HUES48 (cell line): ENCODE measurements around the gene AKT2.

Experiments
- H3K27ac ChIP-seq: one replicate; pipeline ENCODE4 v1.7.0; 2013; ENCODE audit warnings: low read depth, low read length, inconsistent platforms
- H3K27me3 ChIP-seq: 2 replicates; pipeline ENCODE4 v1.6.1; 2013; ENCODE audit warnings: mild to moderate bottlenecking, low read length; ENCODE audit not compliant: control insufficient read depth, insufficient read depth
- H3K36me3 ChIP-seq: 2 replicates; pipeline ENCODE4 v1.6.1; 2013; ENCODE audit warnings: low read length; ENCODE audit not compliant: control insufficient read depth, insufficient read depth
- H3K4me1 ChIP-seq: 2 replicates; pipeline ENCODE4 v1.6.1; 2013; ENCODE audit warnings: mild to moderate bottlenecking, low read length; ENCODE audit not compliant: control insufficient read depth, insufficient read depth
- H3K4me3 ChIP-seq: 2 replicates; pipeline ENCODE4 v1.5.1; 2013; ENCODE audit warnings: mild to moderate bottlenecking, low read depth, low read length
- H3K9ac ChIP-seq: 2 replicates; pipeline ENCODE4 v1.6.1; 2013; ENCODE audit warnings: mild to moderate bottlenecking, low read depth, low read length, moderate library complexity
- H3K9me3 ChIP-seq: 2 replicates; pipeline ENCODE4 v1.6.1; 2013; ENCODE audit warnings: low read length; ENCODE audit not compliant: control insufficient read depth, insufficient read depth

Gene AKT2

DNA sequence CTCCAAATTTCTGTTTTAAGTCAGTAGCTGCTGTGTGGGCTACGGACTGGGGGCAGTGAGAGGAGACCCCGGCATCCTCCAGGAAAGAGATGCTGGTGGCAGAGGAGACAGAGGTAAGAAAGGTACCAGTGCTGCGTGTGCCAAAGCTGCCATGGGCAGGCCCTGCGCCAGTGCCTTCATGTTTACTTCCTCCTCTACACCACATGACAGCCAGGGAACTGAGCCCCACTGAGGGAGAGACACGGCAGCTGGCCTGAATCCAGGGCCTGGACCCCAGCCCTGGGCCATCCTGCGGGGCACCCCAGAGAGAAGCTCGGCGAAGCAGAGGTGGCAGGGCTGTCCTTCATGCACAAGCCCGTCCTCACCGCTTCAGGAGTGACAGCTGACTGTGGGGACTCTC is 35.9 kb downstream of the AKT2 start:
- peaks cover 29% of the 10 kb centered on the region for H3K36me3 ChIP-seq
- H3K9ac ChIP-seq: no peak overlapping the region

DNA sequence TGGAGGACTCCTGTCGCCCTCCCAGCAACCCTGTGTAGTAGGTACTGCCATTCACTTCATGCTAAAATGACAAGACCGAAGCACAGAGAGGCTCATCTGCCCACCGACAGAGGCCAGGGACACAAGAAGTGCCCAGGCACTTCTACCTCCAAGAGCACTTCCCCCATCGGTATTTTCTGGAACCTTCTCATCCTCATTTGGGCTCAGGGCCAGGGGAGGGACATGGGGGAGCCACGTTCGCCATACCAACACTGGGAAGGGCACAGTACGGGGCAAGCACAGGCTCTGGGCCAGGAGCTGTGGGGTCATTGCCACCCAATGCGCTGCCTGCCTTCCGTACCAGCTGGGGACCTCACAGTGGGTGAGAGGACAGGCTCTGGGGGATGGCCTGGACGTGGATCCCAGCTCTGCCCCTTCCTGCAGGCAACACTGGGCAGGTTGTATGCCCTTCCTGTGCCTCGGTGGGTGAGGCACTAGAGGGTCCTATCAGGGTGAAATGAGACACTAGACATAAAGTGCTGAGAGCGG is 37.3 kb downstream of the AKT2 start:
- no peak overlapping the region for H3K9ac ChIP-seq
- no peaks in the 10 kb centered on the region for H3K9me3 ChIP-seq
- no peak overlapping the region for H3K4me3 ChIP-seq
- H3K27ac ChIP-seq: no peak overlapping the region
- no peaks in the 10 kb centered on the region for H3K27me3 ChIP-seq
- peaks cover 15% of the 10 kb centered on the region; the same call in 1 of the 2 replicates for H3K36me3 ChIP-seq
- peaks cover 7% of the 10 kb centered on the region for H3K4me1 ChIP-seq

More for the DNA sequence above, 35.9 kb downstream of the AKT2 start:
- Histone ChIP-seq H3K27me3 (no peaks in the 10 kb centered on the region), H3K9me3 (no peaks in the 10 kb centered on the region), H3K27ac (no peak overlapping the region), H3K4me1 (peaks cover 14% of the 10 kb centered on the region), H3K4me3 (no peak overlapping the region)

DNA sequence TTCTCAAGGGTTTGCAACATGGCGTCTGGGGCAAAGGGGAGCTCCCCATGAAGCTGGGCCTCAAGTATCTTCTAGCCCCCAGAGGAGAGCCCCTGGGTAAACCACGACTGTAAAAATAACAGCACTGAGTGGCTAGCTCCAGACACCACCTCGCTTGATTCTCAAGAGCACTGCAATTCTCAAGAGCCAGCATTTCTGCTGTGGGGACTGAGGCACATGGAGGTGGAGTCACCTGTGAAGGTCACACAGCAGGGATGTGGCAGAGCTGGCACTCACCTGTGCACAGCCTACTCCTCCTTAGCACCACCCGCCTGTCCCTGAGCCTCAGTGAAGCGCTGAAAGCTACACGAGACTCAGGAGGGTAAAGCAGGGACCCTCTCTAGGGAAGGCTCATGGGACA is 38.0 kb downstream of the AKT2 start:
- no peak overlapping the region for H3K27ac ChIP-seq
- H3K36me3 ChIP-seq: peaks cover 18% of the 10 kb centered on the region
- no peaks in the 10 kb centered on the region for H3K9me3 ChIP-seq
- no peak overlapping the region for H3K9ac ChIP-seq
- no peaks in the 10 kb centered on the region for H3K27me3 ChIP-seq
- 0 out of 2 replicates have a peak, but pooled peaks cover under 1% of the 10 kb centered on the region for H3K4me1 ChIP-seq
- H3K4me3 ChIP-seq: no peak overlapping the region

DNA sequence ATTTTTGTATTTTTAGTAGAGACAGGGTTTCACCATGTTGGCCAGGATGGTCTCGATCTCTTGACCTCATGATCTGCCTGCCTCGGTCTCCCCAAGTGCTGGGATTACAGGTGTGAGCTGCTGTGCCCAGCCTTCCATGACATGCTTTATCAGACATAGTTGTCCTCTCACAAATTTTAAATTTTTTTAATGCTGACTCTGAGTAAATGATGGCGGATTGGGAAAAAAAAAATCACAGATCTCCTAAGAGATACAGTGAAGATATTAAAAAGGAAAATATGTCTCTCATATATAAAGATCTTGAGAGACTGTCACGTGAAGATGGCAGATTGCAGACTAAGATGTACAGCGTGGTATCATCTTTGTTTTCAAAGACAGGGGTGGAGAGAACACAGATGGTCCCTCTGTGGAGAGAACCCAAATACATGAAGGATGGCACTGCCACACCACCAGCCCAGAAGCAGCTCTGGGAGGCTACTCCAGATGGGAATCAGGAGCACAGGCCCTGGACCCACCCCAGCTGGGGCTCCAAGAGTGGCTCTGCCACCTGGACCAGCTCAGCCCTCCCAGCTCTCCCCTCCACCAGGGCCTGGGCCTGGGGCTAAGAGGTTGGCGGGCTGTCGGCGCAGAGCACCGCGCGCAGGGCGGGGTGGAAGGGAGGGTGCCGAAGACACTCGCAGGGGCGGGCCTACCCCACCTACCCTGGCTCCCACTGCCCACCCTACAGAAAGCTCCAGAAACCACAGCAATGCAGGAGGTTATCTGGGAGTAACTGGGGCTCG is 38.7 kb downstream of the AKT2 start:
- Histone ChIP-seq H3K36me3 (peaks cover 22% of the 10 kb centered on the region), H3K4me1 (no peaks in the 10 kb centered on the region), H3K27me3 (no peaks in the 10 kb centered on the region), H3K27ac (no peak overlapping the region), H3K9me3 (no peaks in the 10 kb centered on the region), H3K9ac (no peak overlapping the region), H3K4me3 (no peak overlapping the region)

DNA sequence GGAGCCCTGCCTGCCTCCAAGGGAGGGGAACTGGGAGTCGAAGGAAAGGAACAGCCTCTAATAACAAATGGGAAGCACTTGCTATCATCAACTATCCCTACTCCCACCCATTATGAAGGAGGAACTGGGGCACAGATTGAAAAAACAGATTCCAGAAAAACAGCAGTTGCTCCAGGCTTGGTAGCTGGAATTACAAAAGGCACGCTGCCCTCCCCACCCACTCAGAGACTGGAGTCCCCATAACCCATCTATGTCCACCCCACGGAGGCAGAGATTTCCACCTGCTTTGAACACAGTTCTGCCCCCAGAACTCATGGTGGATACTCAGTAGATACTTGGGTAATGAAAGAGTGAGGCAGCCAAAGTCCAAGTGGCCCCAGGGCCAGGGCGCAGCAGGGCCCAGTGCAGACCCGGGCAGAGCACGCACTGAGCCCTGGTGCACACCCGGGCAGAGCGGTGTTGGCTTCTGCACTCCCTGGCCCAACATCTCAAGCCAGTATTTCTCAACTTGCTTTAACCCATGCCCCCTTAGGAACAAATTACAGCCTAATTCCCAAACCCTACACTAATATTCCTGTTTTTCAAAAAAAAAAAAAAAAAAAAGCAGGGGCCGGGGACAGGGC is 39.5 kb downstream of the AKT2 start:
- H3K36me3 ChIP-seq: peaks cover 24% of the 10 kb centered on the region
- H3K4me3 ChIP-seq: no peak overlapping the region

DNA sequence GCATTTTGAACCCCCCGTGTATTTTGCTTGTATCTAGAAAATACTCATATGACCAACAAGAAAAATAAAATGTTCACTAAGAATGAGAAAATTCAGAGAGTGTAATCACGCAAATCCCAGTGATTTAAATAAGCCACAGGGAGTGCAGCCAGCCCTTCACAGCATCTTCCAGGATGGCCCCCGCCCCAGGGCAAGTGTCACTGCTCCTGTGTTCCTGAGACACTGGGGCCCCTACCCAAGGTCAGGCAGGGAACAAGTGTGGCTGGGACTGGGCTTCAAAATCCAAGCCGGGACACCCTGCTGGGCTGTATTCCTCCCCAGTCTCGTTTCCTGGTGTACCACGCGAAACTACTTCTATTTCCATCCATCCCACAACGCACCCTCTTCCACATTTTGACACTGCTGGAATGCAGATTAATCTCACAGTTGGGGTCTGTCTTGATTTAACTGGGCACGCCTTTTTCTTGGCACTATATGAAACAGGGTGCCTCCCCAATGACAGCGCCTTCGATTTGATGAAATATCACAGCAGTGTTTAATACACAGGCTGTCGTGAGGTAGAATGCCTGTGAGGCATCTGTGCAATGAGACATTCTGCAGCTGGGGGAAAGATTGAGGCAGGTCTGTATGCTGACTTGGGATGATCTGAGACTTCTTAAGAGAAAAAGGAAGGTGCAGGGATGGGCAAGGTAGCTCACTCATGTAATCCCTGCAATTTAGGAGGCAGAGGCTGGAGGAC is 40.4 kb downstream of the AKT2 start:
- Histone ChIP-seq H3K4me1 (no peaks in the 10 kb centered on the region), H3K27ac (no peak overlapping the region), H3K9me3 (no peaks in the 10 kb centered on the region), H3K27me3 (no peaks in the 10 kb centered on the region), H3K4me3 (no peak overlapping the region), H3K9ac (no peak overlapping the region), H3K36me3 (peaks cover 30% of the 10 kb centered on the region)

More for the DNA sequence above, 39.5 kb downstream of the AKT2 start:
- no peak overlapping the region for H3K27ac ChIP-seq
- H3K4me1 ChIP-seq: no peaks in the 10 kb centered on the region
- no peaks in the 10 kb centered on the region for H3K9me3 ChIP-seq
- H3K9ac ChIP-seq: no peak overlapping the region
- H3K27me3 ChIP-seq: no peaks in the 10 kb centered on the region

DNA sequence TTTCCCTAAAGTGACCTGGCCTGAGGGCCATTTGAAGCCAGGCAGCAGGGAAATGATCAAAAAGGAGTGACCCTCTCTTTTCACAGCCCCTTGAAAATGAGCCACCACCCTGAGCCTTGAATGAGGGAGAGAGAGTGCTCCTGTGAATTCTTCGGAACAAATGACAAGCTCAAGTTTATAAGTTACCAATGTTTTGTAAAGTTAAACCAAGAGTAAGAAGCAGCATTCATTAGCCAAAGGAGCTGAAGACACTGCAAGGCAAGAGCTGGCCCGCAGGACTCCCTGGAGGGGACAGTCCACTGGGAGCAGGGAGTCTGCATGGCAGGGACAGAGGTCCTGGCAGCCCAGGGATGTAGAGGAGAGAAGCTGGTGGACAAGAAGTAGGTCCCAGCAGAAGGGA is 42.0 kb downstream of the AKT2 start:
- Histone ChIP-seq H3K27ac (no peak overlapping the region), H3K27me3 (no peaks in the 10 kb centered on the region), H3K4me3 (no peak overlapping the region), H3K36me3 (peaks cover 39% of the 10 kb centered on the region), H3K9me3 (no peaks in the 10 kb centered on the region), H3K9ac (no peak overlapping the region), H3K4me1 (no peaks in the 10 kb centered on the region)

DNA sequence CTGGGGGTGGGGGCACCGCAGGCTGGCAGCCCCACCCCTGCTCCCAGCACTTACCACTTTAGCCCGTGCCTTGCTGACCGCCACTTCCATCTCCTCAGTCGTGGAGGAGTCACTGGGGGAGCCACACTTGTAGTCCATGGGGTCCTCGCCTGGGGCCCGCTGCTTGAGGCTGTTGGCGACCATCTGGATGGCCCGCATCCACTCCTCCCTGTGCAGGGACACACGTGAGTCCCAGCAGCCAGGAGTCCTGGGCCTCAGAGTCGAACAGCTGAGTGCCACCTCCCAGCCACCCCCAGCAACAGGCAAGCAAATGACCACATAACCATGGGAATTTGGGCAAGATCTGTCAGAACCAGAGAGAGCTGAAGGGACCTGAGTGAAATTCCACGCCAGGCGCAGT is 42.7 kb downstream of the AKT2 start:
- Histone ChIP-seq H3K9me3 (no peaks in the 10 kb centered on the region), H3K27ac (no peak overlapping the region), H3K27me3 (no peaks in the 10 kb centered on the region), H3K4me1 (no peaks in the 10 kb centered on the region), H3K36me3 (peaks cover 46% of the 10 kb centered on the region), H3K4me3 (no peak overlapping the region), H3K9ac (no peak overlapping the region)

DNA sequence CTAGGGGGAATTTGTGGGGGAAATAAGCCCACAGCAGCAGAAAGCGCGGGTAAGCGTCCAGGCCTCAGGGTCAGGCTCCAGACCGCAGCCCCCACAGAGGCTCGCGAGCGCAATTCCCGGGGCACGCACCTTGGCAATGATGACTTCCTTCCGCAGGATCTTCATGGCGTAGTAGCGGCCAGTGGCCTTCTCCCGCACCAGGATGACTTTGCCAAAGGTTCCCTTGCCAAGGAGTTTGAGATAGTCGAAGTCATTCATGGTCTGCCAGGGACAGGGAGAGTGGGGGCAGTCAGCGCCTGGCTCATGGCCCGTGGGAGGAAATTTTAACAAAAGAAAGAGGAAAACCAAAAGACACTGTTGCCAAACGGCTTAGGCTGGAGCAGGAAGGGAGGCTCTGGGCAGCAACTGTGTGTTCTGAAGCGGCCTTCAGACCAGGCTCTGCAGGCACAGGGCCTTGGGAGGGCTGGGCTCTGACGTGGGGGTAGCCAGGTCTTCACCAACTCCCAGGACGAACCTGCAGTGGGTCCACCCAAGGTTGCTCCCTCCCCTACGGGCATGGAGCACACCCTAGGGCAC is 43.2 kb downstream of the AKT2 start:
- Histone ChIP-seq H3K36me3 (peaks cover 50% of the 10 kb centered on the region), H3K4me1 (no peaks in the 10 kb centered on the region), H3K27ac (no peak overlapping the region), H3K9ac (no peak overlapping the region), H3K4me3 (no peak overlapping the region), H3K27me3 (no peaks in the 10 kb centered on the region), H3K9me3 (no peaks in the 10 kb centered on the region)

DNA sequence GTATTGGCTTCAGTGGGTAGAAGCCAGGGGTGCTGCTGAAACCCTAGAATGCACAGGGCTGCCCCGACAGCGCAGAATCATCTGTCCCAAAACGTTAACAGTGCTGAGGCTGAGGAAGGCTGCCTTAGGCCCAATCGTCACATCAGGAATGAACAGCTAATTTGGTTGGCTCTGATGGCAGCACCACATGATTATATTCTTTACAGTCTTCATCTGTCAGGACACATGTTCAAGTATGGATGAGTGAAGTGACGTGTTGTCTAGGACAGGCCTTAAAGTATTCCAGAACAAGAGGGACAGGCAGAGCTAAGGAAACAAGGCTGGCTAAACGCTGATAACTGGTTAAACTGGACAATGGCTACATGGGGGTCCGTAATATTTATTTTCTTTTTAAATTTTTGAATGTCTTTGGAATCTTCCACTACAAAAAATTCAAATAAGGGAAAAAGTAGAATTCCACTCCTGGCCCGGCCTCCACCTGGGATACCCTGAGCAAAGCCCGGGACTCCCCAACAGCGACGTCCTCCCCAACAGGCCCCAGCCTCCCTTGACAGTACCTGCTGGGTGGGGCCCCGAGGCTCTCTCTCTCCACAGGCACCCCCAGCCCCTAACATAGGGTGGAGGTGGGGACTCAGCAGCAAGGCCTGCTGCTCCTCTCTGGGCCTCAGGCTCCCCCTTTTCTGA is 43.9 kb downstream of the AKT2 start:
- Histone ChIP-seq H3K4me1 (no peaks in the 10 kb centered on the region), H3K27me3 (no peaks in the 10 kb centered on the region), H3K4me3 (no peak overlapping the region), H3K36me3 (peaks cover 56% of the 10 kb centered on the region), H3K9ac (no peak overlapping the region), H3K9me3 (no peaks in the 10 kb centered on the region), H3K27ac (no peak overlapping the region)
